Breast epithelium (tissue), 4 donors: ENCODE results near the gene HS3ST3A1. TPM values are rescaled to one million over a fixed set of nuclear protein-coding genes. Genes with fewer than 3 reads are reported as not detected.

ENCODE experiments used
- DNase-seq, 2 donors: peaks; one replicate each; pipeline ENCODE4 v3.0.0-alpha.2; 2019; ENCODE audit warnings: low spot score in 2 of 2
- H3K27ac ChIP-seq, 2 donors: fragments of 200-600 bp; sonication (generic) in 1 of 2; one replicate each; pipeline ENCODE4 v1.5.1; 2016 to 2019; ENCODE audit warnings: mild to moderate bottlenecking in 1 of 2
- H3K27me3 ChIP-seq, 2 donors: fragments of 200-600 bp; sonication (generic) in 1 of 2; one replicate each; pipeline versions ENCODE4 v1.5.1 to v1.6.0; 2017 to 2019; ENCODE audit warnings: control low read depth in 1 of 2, mild to moderate bottlenecking in 1 of 2
- H3K36me3 ChIP-seq: fragments of 200-600 bp; one replicate; pipeline ENCODE4 v1.5.1; 2019
- H3K4me1 ChIP-seq, 2 donors: fragments of 200-600 bp; sonication (generic); one replicate each; pipeline ENCODE4 v1.5.1; 2016 to 2019; ENCODE audit warnings: control low read depth in 1 of 2
- H3K4me3 ChIP-seq, 3 donors: fragments of 200-600 bp; sonication (generic); 1 replicate in 2 of 3; 2 replicates in 1 of 3; pipeline ENCODE4 v1.5.1; 2016 to 2019; ENCODE audit warnings: mild to moderate bottlenecking in 3 of 3, moderate library complexity in 2 of 3
- H3K9me3 ChIP-seq, 2 donors: fragments of 200-600 bp; sonication (generic) in 1 of 2; one replicate each; pipeline ENCODE4 v1.5.1; 2016 to 2019; ENCODE audit warnings: control low read depth in 1 of 2
- POLR2A ChIP-seq: fragments of 450-650 bp; IDR thresholded peaks from one replicate; pipeline ENCODE4 v1.6.1; 2016; ENCODE audit warnings: antibody characterized with exemption, mild to moderate bottlenecking, moderate library complexity
- POLR2AphosphoS5 ChIP-seq, 3 donors: sonication (generic); formaldehyde crosslinking; IDR thresholded peaks; one replicate each; pipeline ENCODE4 v1.6.1; 2017; ENCODE audit warnings: antibody characterized with exemption in 3 of 3
- intact Hi-C: fragments of 100-400 bp; cut with DNase I; formaldehyde crosslinking; loops from one replicate; pipeline ENCODE4 v1.15.1; 2023; ENCODE audit warnings: low total_unique reads
- total RNA-seq, 3 donors: library from RNA; depleted of rRNA; stranded (reverse); fragments of >200 nt; gene quantifications; one replicate each; pipeline ENCODE4 v1.1.0, GENCODE V29; 2016
- TF ChIP-seq, protein P1 (sequence below), 3 donors: fragments of 450-650 bp; IDR thresholded peaks; one replicate each; pipeline ENCODE4 v1.5.1; 2016 to 2017; ENCODE audit warnings: antibody characterized with exemption in 3 of 3, mild to moderate bottlenecking in 3 of 3, moderate library complexity in 3 of 3

HS3ST3A1 gene
- total RNA-seq, 3 donors from 2014 or later, result 0.66 to 1.4 (median 1.0) TPM

DNA sequence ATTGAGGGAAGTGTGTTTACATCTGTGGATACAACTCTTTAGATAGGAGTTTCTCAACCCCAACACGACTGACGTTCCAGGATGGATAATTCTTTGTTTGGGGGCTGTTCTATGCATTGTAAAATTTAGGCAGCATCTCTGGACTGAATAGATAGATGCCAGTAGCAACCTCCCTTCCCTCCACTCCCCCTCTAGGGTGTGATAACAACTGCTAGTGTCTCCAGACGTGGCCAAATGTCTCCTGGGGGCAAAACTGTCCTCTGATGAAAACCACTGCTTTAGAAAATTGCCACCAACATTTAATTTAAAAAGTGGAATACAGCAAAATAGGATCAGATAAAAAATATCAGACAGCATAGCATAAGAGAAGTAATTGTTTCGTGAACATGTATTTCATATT, 79.9 kb downstream of the HS3ST3A1 start:
- intact Hi-C loops, result no loop called here
- DNase-seq, result no peak
- H3K4me1 ChIP-seq, result no peaks in the 10 kb centered on the region
- H3K27me3 ChIP-seq, result no peaks in the 10 kb centered on the region
- no peak overlapping the region for H3K4me3 ChIP-seq
- H3K36me3 ChIP-seq, result no peaks in the 10 kb centered on the region
- no peak overlapping the region for H3K27ac ChIP-seq
- TF ChIP-seq, protein P1, sequence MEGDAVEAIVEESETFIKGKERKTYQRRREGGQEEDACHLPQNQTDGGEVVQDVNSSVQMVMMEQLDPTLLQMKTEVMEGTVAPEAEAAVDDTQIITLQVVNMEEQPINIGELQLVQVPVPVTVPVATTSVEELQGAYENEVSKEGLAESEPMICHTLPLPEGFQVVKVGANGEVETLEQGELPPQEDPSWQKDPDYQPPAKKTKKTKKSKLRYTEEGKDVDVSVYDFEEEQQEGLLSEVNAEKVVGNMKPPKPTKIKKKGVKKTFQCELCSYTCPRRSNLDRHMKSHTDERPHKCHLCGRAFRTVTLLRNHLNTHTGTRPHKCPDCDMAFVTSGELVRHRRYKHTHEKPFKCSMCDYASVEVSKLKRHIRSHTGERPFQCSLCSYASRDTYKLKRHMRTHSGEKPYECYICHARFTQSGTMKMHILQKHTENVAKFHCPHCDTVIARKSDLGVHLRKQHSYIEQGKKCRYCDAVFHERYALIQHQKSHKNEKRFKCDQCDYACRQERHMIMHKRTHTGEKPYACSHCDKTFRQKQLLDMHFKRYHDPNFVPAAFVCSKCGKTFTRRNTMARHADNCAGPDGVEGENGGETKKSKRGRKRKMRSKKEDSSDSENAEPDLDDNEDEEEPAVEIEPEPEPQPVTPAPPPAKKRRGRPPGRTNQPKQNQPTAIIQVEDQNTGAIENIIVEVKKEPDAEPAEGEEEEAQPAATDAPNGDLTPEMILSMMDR (IDR thresholded peaks at IDR 0.05), result no peak
- TF ChIP-seq POLR2AphosphoS5 (IDR thresholded peaks at IDR 0.05), result no peak
- H3K9me3 ChIP-seq, result no peaks in the 10 kb centered on the region

DNA sequence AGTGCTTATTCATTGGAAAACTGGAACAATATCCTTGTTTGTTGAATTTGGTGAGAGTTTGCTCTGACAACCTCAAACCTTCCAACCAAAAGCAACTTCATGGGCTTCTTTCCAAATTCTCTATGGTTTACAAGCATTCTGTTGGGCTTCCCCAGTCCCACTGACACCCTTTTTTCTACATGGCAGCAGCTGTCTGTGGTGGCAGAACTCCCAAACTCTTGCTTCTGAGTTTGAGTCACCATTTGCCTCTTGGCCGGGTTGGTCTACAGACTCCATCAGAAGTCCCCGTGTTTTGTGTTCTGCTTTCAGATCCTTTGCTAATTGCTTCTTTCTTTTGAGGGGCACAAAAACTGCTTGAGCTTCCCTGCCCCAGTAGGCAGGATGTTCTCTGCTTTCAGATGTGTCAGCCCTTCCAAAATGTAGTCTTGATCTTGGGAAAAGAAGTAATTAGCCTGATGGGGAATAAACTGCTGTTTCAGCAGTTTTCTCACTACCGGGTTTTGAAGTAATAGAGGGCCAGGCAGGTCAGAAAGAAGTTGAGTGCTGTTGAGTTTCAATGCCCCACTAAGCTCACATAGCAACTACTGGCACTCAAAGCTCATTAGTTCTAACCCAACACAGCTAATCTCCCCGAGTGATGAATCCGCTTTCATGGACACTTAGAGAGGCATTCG, 80.7 kb downstream of the HS3ST3A1 start:
- Histone ChIP-seq H3K36me3 (no peaks in the 10 kb centered on the region), H3K27me3 (no peaks in the 10 kb centered on the region), H3K27ac (no peak overlapping the region), H3K4me3 (no peak overlapping the region), H3K4me1 (no peaks in the 10 kb centered on the region), H3K9me3 (no peaks in the 10 kb centered on the region)
- intact Hi-C loops, result no loop called here
- no peak for DNase-seq
- TF ChIP-seq POLR2A, result no peak
- TF ChIP-seq POLR2AphosphoS5 (IDR thresholded peaks at IDR 0.05), result no peak
- TF ChIP-seq, protein P1 (IDR thresholded peaks at IDR 0.05), result no peak

DNA sequence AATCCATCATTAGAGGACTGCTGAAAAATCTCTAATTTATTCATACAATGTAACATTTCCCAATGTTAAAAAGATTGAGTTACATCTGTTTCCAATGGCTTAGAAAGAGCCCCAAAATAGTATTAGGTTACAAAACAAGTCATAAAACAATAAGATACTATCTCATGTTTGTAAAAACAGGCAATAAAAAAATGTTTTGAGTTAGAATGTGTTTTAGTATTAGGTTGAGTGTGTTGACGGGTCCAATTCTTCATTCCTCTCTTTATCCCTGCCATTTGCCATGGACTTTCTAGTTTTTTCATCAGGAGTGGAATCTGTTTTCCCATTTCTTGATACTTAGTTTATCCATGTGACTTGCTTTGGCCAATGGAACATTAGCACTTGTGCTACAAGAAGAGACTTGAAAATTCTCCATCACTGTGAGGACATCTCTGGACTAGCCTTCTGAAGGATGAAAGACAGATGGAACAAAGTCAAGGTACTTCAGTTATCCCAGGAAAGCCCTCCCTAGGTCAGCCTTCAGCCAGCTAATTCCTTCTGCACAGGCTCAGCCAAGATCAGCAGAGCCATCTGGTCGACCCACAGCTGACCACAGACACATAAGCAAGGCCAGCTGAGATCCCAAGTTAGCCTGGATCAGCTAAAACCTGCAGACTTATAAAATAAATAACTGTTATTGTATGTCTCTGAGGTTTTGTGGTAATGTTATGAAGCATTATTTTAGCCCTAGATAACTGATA, 83.3 kb downstream of the HS3ST3A1 start:
- no peak for DNase-seq
- Histone ChIP-seq H3K9me3 (no peaks in the 10 kb centered on the region), H3K4me1 (no peaks in the 10 kb centered on the region), H3K36me3 (no peaks in the 10 kb centered on the region), H3K27me3 (no peaks in the 10 kb centered on the region), H3K27ac (no peak overlapping the region), H3K4me3 (no peak overlapping the region)
- TF ChIP-seq, protein P1 (IDR thresholded peaks at IDR 0.05), result no peak
- no peak for TF ChIP-seq POLR2A
- no peak for TF ChIP-seq POLR2AphosphoS5 (IDR thresholded peaks at IDR 0.05)
- intact Hi-C loops, result no loop called here

DNA sequence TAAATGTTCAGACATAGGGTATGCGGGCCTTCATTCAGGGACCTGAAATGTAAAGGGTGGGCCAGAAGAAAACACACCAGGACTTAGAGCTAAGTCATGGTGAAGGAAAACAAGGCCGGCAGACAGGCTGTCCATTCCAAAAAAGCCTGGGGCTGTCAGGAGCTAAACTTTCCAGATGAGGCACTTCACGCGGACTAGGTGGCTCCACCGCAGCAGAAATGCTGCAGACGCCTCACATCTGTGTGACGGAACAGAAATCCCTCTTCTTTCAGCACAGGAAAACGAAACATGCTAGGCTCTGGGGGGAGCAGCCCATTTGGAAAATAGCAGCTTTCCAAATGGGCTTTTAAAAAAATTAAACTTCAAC, 88.7 kb downstream of the HS3ST3A1 start:
- no peak for DNase-seq
- Histone ChIP-seq H3K9me3 (no peaks in the 10 kb centered on the region), H3K4me1 (no peaks in the 10 kb centered on the region), H3K4me3 (no peak overlapping the region), H3K27ac (no peak overlapping the region), H3K27me3 (no peaks in the 10 kb centered on the region), H3K36me3 (no peaks in the 10 kb centered on the region)
- no peak for TF ChIP-seq POLR2A
- no peak for TF ChIP-seq POLR2AphosphoS5 (IDR thresholded peaks at IDR 0.05)
- TF ChIP-seq, protein P1 (IDR thresholded peaks at IDR 0.05), result no peak
- intact Hi-C loops, result no loop called here

DNA sequence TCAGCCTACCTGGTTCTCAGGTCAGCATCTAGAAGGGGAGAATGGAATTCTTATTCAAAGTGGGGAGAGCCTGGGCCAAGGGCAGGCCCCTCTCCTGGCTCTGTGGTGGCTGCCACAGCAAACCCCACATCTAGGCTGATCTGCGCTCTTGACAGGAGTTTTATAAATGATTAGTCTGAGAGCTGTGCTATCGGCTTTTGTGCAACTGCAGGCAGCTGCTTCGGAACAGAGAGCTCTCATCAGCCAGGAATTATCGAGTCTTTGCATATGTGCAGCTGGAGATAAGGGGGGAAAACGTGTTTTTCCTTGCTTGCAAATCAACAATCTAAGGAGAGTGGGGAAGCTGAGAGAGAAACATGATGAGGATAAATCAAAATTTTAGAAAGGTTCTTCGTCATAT, 91.7 kb downstream of the HS3ST3A1 start:
- H3K9me3 ChIP-seq, result no peaks in the 10 kb centered on the region
- no peak overlapping the region for H3K27ac ChIP-seq
- no peaks in the 10 kb centered on the region for H3K36me3 ChIP-seq
- H3K4me1 ChIP-seq, result no peaks in the 10 kb centered on the region
- H3K27me3 ChIP-seq, result no peaks in the 10 kb centered on the region
- no peak for DNase-seq
- intact Hi-C loops, result no loop called here
- no peak overlapping the region for H3K4me3 ChIP-seq
- TF ChIP-seq POLR2A (no peak), POLR2AphosphoS5 (IDR thresholded peaks at IDR 0.05) (no peak)
- TF ChIP-seq, protein P1 (IDR thresholded peaks at IDR 0.05), result no peak
